Liver (tissue), 9 donors: ENCODE results near the gene DHRSX. TPM values are rescaled to one million over a fixed set of nuclear protein-coding genes. Genes with fewer than 3 reads are reported as not detected.

ENCODE experiments used
- DNase-seq: peaks from one replicate; pipeline ENCODE4 v3.0.0-alpha.2; 2017; ENCODE audit warnings: low spot score
- H3K27ac ChIP-seq, 2 donors: one replicate each; pipeline ENCODE4 v1.7.0; 2013; ENCODE audit warnings: inconsistent platforms in 2 of 2, low read length in 2 of 2, control low read depth in 1 of 2, low read depth in 1 of 2, mild to moderate bottlenecking in 1 of 2
- H3K27me3 ChIP-seq, 4 donors: one replicate each; pipeline versions ENCODE4 v1.6.1 to v1.7.0; 2013; ENCODE audit warnings: low read length in 3 of 4, inconsistent platforms in 1 of 4, mild to moderate bottlenecking in 1 of 4, moderate library complexity in 1 of 4; ENCODE audit not compliant: control insufficient read depth in 4 of 4, insufficient read depth in 4 of 4
- H3K36me3 ChIP-seq, 4 donors: one replicate each; pipeline versions ENCODE4 v1.6.1 to v1.7.0; 2013; ENCODE audit warnings: low read length in 3 of 4, mild to moderate bottlenecking in 3 of 4, low read depth in 1 of 4, moderate library complexity in 1 of 4; ENCODE audit not compliant: control insufficient read depth in 4 of 4, insufficient read depth in 3 of 4
- H3K4me1 ChIP-seq, 4 donors: one replicate each; pipeline versions ENCODE4 v1.6.1 to v1.7.0; 2013; ENCODE audit warnings: low read length in 3 of 4, mild to moderate bottlenecking in 3 of 4, moderate library complexity in 1 of 4; ENCODE audit not compliant: control insufficient read depth in 4 of 4, insufficient read depth in 4 of 4
- H3K4me3 ChIP-seq, 3 donors: one replicate each; pipeline versions ENCODE4 v1.6.1 to v1.7.0; 2013; ENCODE audit warnings: low read length in 3 of 3, control low read depth in 1 of 3, low read depth in 1 of 3, mild to moderate bottlenecking in 1 of 3
- H3K9ac ChIP-seq, 2 donors: one replicate each; pipeline ENCODE4 v1.7.0; 2013; ENCODE audit warnings: low read length in 2 of 2, mild to moderate bottlenecking in 2 of 2, moderate library complexity in 2 of 2, control low read depth in 1 of 2, low read depth in 1 of 2
- H3K9me3 ChIP-seq, 4 donors: one replicate each; pipeline versions ENCODE4 v1.6.1 to v1.7.0; 2013; ENCODE audit warnings: low read length in 3 of 4; ENCODE audit not compliant: control insufficient read depth in 4 of 4
- CTCF ChIP-seq: fragments of 150-350 bp; IDR thresholded peaks from 2 replicates; pipeline ENCODE4 v1.5.1; 2017; ENCODE audit warnings: improper control_type of control experiment, low read depth, low read length; ENCODE audit not compliant: missing input control
- EGR1 ChIP-seq, 2 donors: IDR thresholded peaks; 2 replicates each; pipeline ENCODE4 v1.6.1; 2016 to 2018; ENCODE audit warnings: antibody characterized with exemption in 2 of 2, low read depth in 2 of 2
- FOXA1 ChIP-seq: IDR thresholded peaks from 2 replicates; pipeline ENCODE4 v1.6.1; 2016; ENCODE audit warnings: antibody characterized with exemption
- FOXA2 ChIP-seq: IDR thresholded peaks from 2 replicates; pipeline ENCODE4 v1.6.1; 2016; ENCODE audit warnings: antibody characterized with exemption
- GABPA ChIP-seq, 2 donors: IDR thresholded peaks in 1 of 2; conservative IDR thresholded peaks in 1 of 2; 2 replicates each; pipeline ENCODE4 v1.6.1; 2016; ENCODE audit warnings: antibody characterized with exemption in 2 of 2, mild to moderate bottlenecking in 1 of 2, moderate library complexity in 1 of 2
- HNF4A ChIP-seq, 2 donors: conservative IDR thresholded peaks; 2 replicates each; pipeline ENCODE4 v1.6.1; 2016; ENCODE audit warnings: antibody characterized with exemption in 2 of 2, mild to moderate bottlenecking in 2 of 2
- HNF4G ChIP-seq: IDR thresholded peaks from 2 replicates; pipeline ENCODE4 v1.6.1; 2016; ENCODE audit warnings: antibody characterized with exemption
- JUND ChIP-seq, 2 donors: IDR thresholded peaks; 2 replicates each; pipeline ENCODE4 v1.6.1; 2016; ENCODE audit warnings: antibody characterized with exemption in 2 of 2
- MAX ChIP-seq: IDR thresholded peaks from 2 replicates; pipeline ENCODE4 v1.6.1; 2016; ENCODE audit warnings: antibody characterized with exemption
- NR2F2 ChIP-seq: IDR thresholded peaks from 2 replicates; pipeline ENCODE4 v1.6.1; 2016; ENCODE audit warnings: antibody characterized with exemption
- RAD21 ChIP-seq, 2 donors: IDR thresholded peaks; 2 replicates each; pipeline ENCODE4 v1.6.1; 2016; ENCODE audit warnings: antibody characterized with exemption in 2 of 2, mild to moderate bottlenecking in 2 of 2
- REST ChIP-seq: IDR thresholded peaks from 2 replicates; pipeline ENCODE4 v1.6.1; 2016; ENCODE audit warnings: antibody characterized with exemption, mild to moderate bottlenecking
- RXRA ChIP-seq, 2 donors: IDR thresholded peaks; 2 replicates each; pipeline ENCODE4 v1.6.1; 2017 to 2018; ENCODE audit warnings: antibody characterized with exemption in 2 of 2, mild to moderate bottlenecking in 1 of 2
- SP1 ChIP-seq: IDR thresholded peaks from 2 replicates; pipeline ENCODE4 v1.6.1; 2018; ENCODE audit warnings: antibody characterized with exemption, mild to moderate bottlenecking
- TAF1 ChIP-seq: conservative IDR thresholded peaks from 2 replicates; pipeline ENCODE4 v1.6.1; 2016; ENCODE audit warnings: antibody characterized with exemption, mild to moderate bottlenecking
- YY1 ChIP-seq: IDR thresholded peaks from 2 replicates; pipeline ENCODE4 v1.6.1; 2016; ENCODE audit warnings: antibody characterized with exemption, mild to moderate bottlenecking
- ZBTB33 ChIP-seq: IDR thresholded peaks from 2 replicates; pipeline ENCODE4 v1.6.1; 2016; ENCODE audit warnings: antibody characterized with exemption
- WGBS: extraction: QIAGEN DNeasy Blood & Tissue Kit; methylation state at CpG from one replicate; pipeline ENCODE4 v1.1.7; 2013; 5-methylcytosine and 5-hydroxymethylcytosine counted together
- polyA plus RNA-seq, 2 donors: library from polyadenylated mRNA; stranded (reverse) in 1 of 2; unstranded in 1 of 2; fragments of 200-250 nt in 1 of 2; fragments of >200 nt in 1 of 2; fragmentation: Nextera tagmentation in 1 of 2; extraction: Ambion mirVana in 1 of 2; gene quantifications; one replicate each; pipeline versions ENCODE4 v1.2.1 to v1.2.3, GENCODE V29; 2013 to 2015
- total RNA-seq, 2 donors: library from RNA; depleted of rRNA; stranded (reverse); fragments of >200 nt; gene quantifications; one replicate each; pipeline ENCODE4 v1.2.3, GENCODE V29; 2014
- TF ChIP-seq, protein P1 (sequence below): IDR thresholded peaks from 2 replicates; pipeline ENCODE4 v1.6.1; 2016; ENCODE audit warnings: antibody characterized with exemption
- donor health status: healthy.
- donor health status: healthy.
- donor health status: healthy.
- donor health status: healthy.
- donor health status: healthy.

Gene DHRSX
- total and polyA plus RNA-seq, 4 donors, result 17.2 to 35.2 (median 23.3) TPM

GRCh38 chrX:2507904-2508627, 7.3 kb upstream of the DHRSX start:
- no peaks in the 10 kb centered on the region for H3K36me3 ChIP-seq
- H3K9me3 ChIP-seq, result no peaks in the 10 kb centered on the region
- no peaks in the 10 kb centered on the region for H3K4me1 ChIP-seq
- no peak overlapping the region for H3K9ac ChIP-seq
- 76% methylated on average over 8 of the region's 8 CpGs for WGBS
- H3K27me3 ChIP-seq, result no peaks in the 10 kb centered on the region
- TF ChIP-seq REST (no peak), NR2F2 (no peak), CTCF (no peak), MAX (no peak), GABPA (IDR thresholded peaks at IDR 0.05 in 1 of 2, conservative IDR thresholded peaks at IDR 0.05 in 1 of 2) (no peak), ZBTB33 (no peak), JUND (IDR thresholded peaks at IDR 0.05) (no peak), FOXA2 (no peak), RAD21 (IDR thresholded peaks at IDR 0.05) (no peak), TAF1 (no peak), HNF4A (conservative IDR thresholded peaks at IDR 0.05) (no peak), RXRA (IDR thresholded peaks at IDR 0.05) (no peak), EGR1 (IDR thresholded peaks at IDR 0.05; ENCODE audit: low read depth in 2 of 2) (no peak), YY1 (no peak), HNF4G (no peak), FOXA1 (no peak), SP1 (no peak)
- TF ChIP-seq, protein P1, sequence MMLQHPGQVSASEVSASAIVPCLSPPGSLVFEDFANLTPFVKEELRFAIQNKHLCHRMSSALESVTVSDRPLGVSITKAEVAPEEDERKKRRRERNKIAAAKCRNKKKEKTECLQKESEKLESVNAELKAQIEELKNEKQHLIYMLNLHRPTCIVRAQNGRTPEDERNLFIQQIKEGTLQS, result no peak
- no peak overlapping the region for H3K4me3 ChIP-seq
- no peak overlapping the region for H3K27ac ChIP-seq
- DNase-seq, result no peak
